K562 (cell line): ENCODE results near the gene FKBP7. TPM values are rescaled to one million over a fixed set of nuclear protein-coding genes. Genes with fewer than 3 reads are reported as not detected.

ENCODE experiments used
- BDP1 ChIP-seq: IDR thresholded peaks from 3 replicates; pipeline ENCODE4 v1.6.1; 2011; ENCODE audit not compliant: insufficient read length, insufficient read depth
- CBFB ChIP-seq: sonication (generic); formaldehyde crosslinking; IDR thresholded peaks from 2 replicates; pipeline ENCODE4 v1.4.0; 2020; ENCODE audit warnings: mild to moderate bottlenecking, missing genetic modification reagents
- CHD1 ChIP-seq: fragments of 200-600 bp; sonication (generic); IDR thresholded peaks from one replicate; pipeline ENCODE4 v1.6.1; 2012; ENCODE audit warnings: mild to moderate bottlenecking, moderate library complexity, low read length, inconsistent platforms
- CTCF ChIP-seq, 3 experiments: IDR thresholded peaks in 2 of 3; conservative IDR thresholded peaks in 1 of 3; 2 replicates each; pipeline ENCODE4 v1.5.1; 2011 to 2012; ENCODE audit warnings: low read length in 3 of 3, mild to moderate bottlenecking in 3 of 3, control low read depth in 2 of 3, improper control_type of control experiment in 1 of 3, inconsistent platforms in 1 of 3, low read depth in 1 of 3, mixed read lengths in 1 of 3, moderate library complexity in 1 of 3; ENCODE audit not compliant: insufficient read depth in 2 of 3
- ELF4 ChIP-seq: fragments of 450-650 bp; formaldehyde crosslinking; IDR thresholded peaks from 2 replicates; pipeline ENCODE4 v1.4.0; 2022; ENCODE audit warnings: missing genetic modification characterization
- FOS ChIP-seq: IDR thresholded peaks from 3 replicates; pipeline ENCODE4 v1.6.1; 2011; ENCODE audit not compliant: insufficient read length; ENCODE audit errors: extremely low read depth
- GTF2E2 ChIP-seq: fragments of 200-800 bp; sonication (Bioruptor generic); IDR thresholded peaks from 2 replicates; pipeline ENCODE4 v1.6.1; 2016; ENCODE audit warnings: missing genetic modification characterization, missing compliant biosample characterization
- HNRNPL ChIP-seq: fragments of 200-400 bp; formaldehyde crosslinking; IDR thresholded peaks from 2 replicates; pipeline ENCODE4 v1.6.1; 2017; ENCODE audit warnings: low read depth, mild to moderate bottlenecking, low read length
- MYC ChIP-seq, 2 experiments: fragments of 250-450 bp in 1 of 2; sonication (Bioruptor Pico) in 1 of 2; IDR thresholded peaks; 2 replicates each; pipeline versions ENCODE4 v1.5.1 to v1.6.1; 2012 to 2021; ENCODE audit warnings: low read depth in 2 of 2, borderline replicate concordance in 1 of 2, improper control_type of control experiment in 1 of 2, low read length in 1 of 2, mild to moderate bottlenecking in 1 of 2, moderate library complexity in 1 of 2
- NBN ChIP-seq: fragments of 450-650 bp; IDR thresholded peaks from 2 replicates; pipeline ENCODE4 v1.6.1; 2016; ENCODE audit warnings: low read depth, mild to moderate bottlenecking
- NONO ChIP-seq, 2 experiments: fragments of 200-400 bp in 1 of 2; fragments of 450-650 bp in 1 of 2; formaldehyde crosslinking in 1 of 2; IDR thresholded peaks; 2 replicates each; pipeline ENCODE4 v1.6.1; 2017; ENCODE audit warnings: low read depth in 2 of 2, mild to moderate bottlenecking in 2 of 2, moderate library complexity in 2 of 2, low read length in 1 of 2
- NR2C2 ChIP-seq, 2 experiments: fragments of 200-800 bp in 1 of 2; sonication (Bioruptor generic) in 1 of 2; sonication (generic) in 1 of 2; formaldehyde crosslinking in 1 of 2; IDR thresholded peaks; 2 replicates each; pipeline versions ENCODE4 v1.6.1 to v1.8.0; 2016 to 2022; ENCODE audit warnings: mild to moderate bottlenecking in 1 of 2, missing compliant biosample characterization in 1 of 2, missing genetic modification characterization in 1 of 2, missing genetic modification reagents in 1 of 2
- PHF8 ChIP-seq: fragments of 200-600 bp; sonication (generic); IDR thresholded peaks from 2 replicates; pipeline ENCODE4 v1.6.1; 2012; ENCODE audit warnings: mixed run types, mild to moderate bottlenecking, inconsistent platforms, low read length, moderate library complexity, borderline replicate concordance
- SIX5 ChIP-seq, 2 experiments: IDR thresholded peaks; 2 replicates each; pipeline ENCODE4 v1.6.1; 2011; ENCODE audit warnings: low read length in 2 of 2, borderline replicate concordance in 1 of 2, low read depth in 1 of 2, mild to moderate bottlenecking in 1 of 2, moderate library complexity in 1 of 2; ENCODE audit not compliant: insufficient read depth in 1 of 2
- TAF1 ChIP-seq: IDR thresholded peaks from 2 replicates; pipeline ENCODE4 v1.6.1; 2011; ENCODE audit warnings: mild to moderate bottlenecking, low read length, moderate library complexity; ENCODE audit not compliant: insufficient read depth, control insufficient read depth, severe bottlenecking; ENCODE audit errors: extremely low read depth
- TFAP4 ChIP-seq: sonication (generic); formaldehyde crosslinking; IDR thresholded peaks from 2 replicates; pipeline ENCODE4 v1.8.0; 2022; ENCODE audit warnings: missing genetic modification reagents, mild to moderate bottlenecking, moderate library complexity, borderline replicate concordance
- ZBTB34 ChIP-seq: fragments of 250-450 bp; sonication (Bioruptor Pico); IDR thresholded peaks from 2 replicates; pipeline ENCODE4 v1.8.0; 2021; ENCODE audit warnings: mild to moderate bottlenecking, moderate library complexity
- ZC3H4 ChIP-seq: sonication (generic); formaldehyde crosslinking; IDR thresholded peaks from 2 replicates; pipeline ENCODE4 v1.9.0; 2021; ENCODE audit warnings: missing genetic modification reagents, borderline replicate concordance
- ZFX ChIP-seq: sonication (generic); formaldehyde crosslinking; IDR thresholded peaks from 2 replicates; pipeline ENCODE4 v1.8.0; 2022; ENCODE audit warnings: mild to moderate bottlenecking, missing genetic modification reagents, moderate library complexity
- ZNF76 ChIP-seq: fragments of 250-450 bp; sonication (Bioruptor Pico); IDR thresholded peaks from 2 replicates; pipeline ENCODE4 v1.4.0; 2020; ENCODE audit warnings: mild to moderate bottlenecking, moderate library complexity, borderline replicate concordance
- polyA plus RNA-seq, 8 experiments: library from polyadenylated mRNA; depleted of rRNA in 4 of 8; stranded (reverse) in 5 of 8; unstranded in 3 of 8; fragments of >200 nt; fragmentation: Nextera tagmentation in 2 of 8; fragmentation: Illumina TruSeq in 1 of 8; extraction: Ambion mirVana in 2 of 8; extraction: Trizol in 1 of 8; gene quantifications; 2 replicates each; pipeline versions ENCODE4 v1.2.1 to v1.2.3, GENCODE V29; 2011 to 2014; ENCODE audit warnings: inconsistent platforms in 1 of 8, missing spikeins in 1 of 8
- total RNA-seq, 7 experiments: library from RNA; depleted of rRNA in 6 of 7; stranded (reverse); fragments of >200 nt in 6 of 7; fragmentation: Illumina TruSeq in 2 of 7; extraction: Trizol in 2 of 7; gene quantifications; 2 replicates each; pipeline versions ENCODE4 v1.2.1 to v1.2.3, GENCODE V29; 2011 to 2021; ENCODE audit warnings: low replicate concordance in 1 of 7

FKBP7 gene
- total and polyA plus RNA-seq, 9 of the 15 experiments (the other 6 are each of a cell fraction or from before 2014, with no cell fraction given), result 6.1 to 23.2 (median 19.0) TPM

- peak; percentile 62; the same call in 1 of the 2 replicates for TF ChIP-seq GTF2E2 (tag)
- TF ChIP-seq ELF4 (CRISPR knock-in tag), result peak; percentile 59; the same call in 1 of the 2 replicates
- no peak for TF ChIP-seq CTCF (IDR thresholded peaks at IDR 0.05 in 2 of 3, conservative IDR thresholded peaks at IDR 0.05 in 1 of 3; ENCODE audit: insufficient read depth in 2 of 3, low read depth in 1 of 3, low read length in 3 of 3)
- TF ChIP-seq TFAP4 (CRISPR knock-in tag), result peak; percentile 59; the same call in 1 of the 2 replicates
- TF ChIP-seq MYC (IDR thresholded peaks at IDR 0.05; ENCODE audit: low read depth, low read length), result peak; percentile 53
- no peak for TF ChIP-seq MYC (CRISPR knock-in tag; IDR thresholded peaks at IDR 0.05; ENCODE audit: borderline replicate concordance, low read depth)
- peak in 1 of 2 experiments; percentile 72; a peak in 2 of 4 replicates for TF ChIP-seq NONO (IDR thresholded peaks at IDR 0.05; ENCODE audit: low read depth in 2 of 2, low read length in 1 of 2)
- TF ChIP-seq SIX5 (IDR thresholded peaks at IDR 0.05; ENCODE audit: borderline replicate concordance in 1 of 2, insufficient read depth in 1 of 2, low read depth in 1 of 2, low read length in 2 of 2), result no peak
- no peak for TF ChIP-seq NBN
- peak; percentile 89; the same call in 1 of the 2 replicates for TF ChIP-seq PHF8
- no peak for TF ChIP-seq CBFB
- peak; percentile 20; the same call in 1 of the 2 replicates for TF ChIP-seq HNRNPL
- TF ChIP-seq CHD1, result peak; percentile 82
- TF ChIP-seq BDP1, result no peak
- TF ChIP-seq TAF1, result peak; percentile 73
- peak; percentile 97 for TF ChIP-seq ZFX (CRISPR knock-in tag)
- no peak for TF ChIP-seq ZNF76 (CRISPR knock-in tag)
- TF ChIP-seq ZC3H4 (CRISPR knock-in tag), result no peak; the same call in 1 of the 2 replicates
- no peak for TF ChIP-seq ZBTB34 (CRISPR knock-in tag)
- TF ChIP-seq FOS, result no peak
- peak; percentile 50; the same call in 1 of the 2 replicates for TF ChIP-seq NR2C2 (CRISPR knock-in tag; IDR thresholded peaks at IDR 0.05)
- TF ChIP-seq NR2C2 (tag; IDR thresholded peaks at IDR 0.05), result peak; percentile 98
These were observed 2.1 kb upstream of the FKBP7 start, which contains the start of gene PLEKHA3 (continued) for GRCh38 chr2:178480227-178481181.
